Posterior cingulate gyrus (tissue), 11 donors: ENCODE results near the gene MCM9.
"Not testable (repeated sequence)": the region's sequence is repeated elsewhere in the genome, so short reads cannot be mapped to it uniquely, and the experiment has no call there.

Experiments used
- DNase-seq, 10 donors: peaks; one replicate each; pipeline versions ENCODE4 v3.0.0 to v3.0.0-alpha.2; 2020 to 2021; ENCODE audit warnings: mixed read lengths in 3 of 10
- intact Hi-C: fragments of 100-400 bp; cut with DNase I; formaldehyde crosslinking; loops from one replicate; pipeline ENCODE4 v1.15.1; 2023

MCM9 gene

DNA sequence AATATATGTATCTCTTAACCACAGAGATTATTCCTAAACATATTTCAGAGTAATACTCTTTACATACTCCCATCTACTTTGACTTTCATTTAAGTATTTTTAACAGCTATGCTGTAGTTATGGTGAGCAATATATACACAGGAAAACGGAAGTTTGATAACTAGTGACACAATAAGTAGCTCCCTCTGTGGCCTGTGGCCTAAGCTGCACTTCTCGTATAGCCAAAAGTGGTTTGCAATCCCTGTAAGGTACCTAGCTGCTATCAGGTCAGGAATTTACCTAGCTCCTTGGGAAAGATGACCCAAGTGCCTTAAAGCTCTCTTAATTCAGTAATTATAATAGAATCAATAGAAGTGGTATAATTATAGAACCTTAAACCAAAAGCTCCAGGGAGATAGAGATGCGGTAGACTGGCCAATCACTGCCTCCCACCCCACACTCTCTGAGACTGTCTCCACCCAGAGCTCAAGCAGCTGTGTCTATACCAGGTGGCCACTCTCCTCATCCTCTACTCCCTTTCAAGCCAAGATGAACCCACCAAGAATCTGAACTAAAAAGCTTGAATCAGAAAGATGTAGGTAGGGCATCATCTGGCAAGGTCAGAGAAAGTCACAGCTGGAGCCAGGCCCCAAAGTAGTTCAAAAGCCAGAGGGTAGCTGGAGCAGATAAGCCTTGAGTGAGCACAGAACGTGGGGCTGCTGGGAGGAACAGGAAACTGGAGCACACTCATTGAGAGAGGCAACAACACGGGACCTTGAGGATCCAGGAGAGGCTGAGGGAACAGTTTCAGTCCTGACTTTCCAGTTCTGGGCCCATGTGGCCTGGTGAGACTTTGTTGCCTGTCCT lies 125.9 kb downstream of the MCM9 start:
- no peak for DNase-seq
- intact Hi-C loops, result no loop called here

DNA sequence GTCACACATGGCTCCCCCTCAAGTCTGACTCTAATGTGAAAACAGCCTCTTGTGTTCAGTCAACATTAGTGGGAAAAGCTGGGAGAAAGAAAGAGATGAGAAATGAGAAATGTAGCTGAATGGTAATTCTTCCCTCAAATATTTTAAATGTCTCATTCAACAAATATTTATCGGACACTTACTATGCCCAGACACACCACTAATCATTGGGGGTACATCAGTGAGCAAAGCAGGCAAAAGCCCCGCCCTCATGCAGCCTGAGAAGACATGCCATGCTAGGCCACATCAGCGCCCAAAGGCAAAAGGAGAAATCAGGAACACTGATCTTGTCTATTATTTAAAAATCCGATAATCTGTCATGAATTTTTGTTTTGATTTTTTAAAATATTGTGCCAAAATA lies 130.9 kb downstream of the MCM9 start:
- no peak for DNase-seq
- intact Hi-C loops, result no loop called here

DNA sequence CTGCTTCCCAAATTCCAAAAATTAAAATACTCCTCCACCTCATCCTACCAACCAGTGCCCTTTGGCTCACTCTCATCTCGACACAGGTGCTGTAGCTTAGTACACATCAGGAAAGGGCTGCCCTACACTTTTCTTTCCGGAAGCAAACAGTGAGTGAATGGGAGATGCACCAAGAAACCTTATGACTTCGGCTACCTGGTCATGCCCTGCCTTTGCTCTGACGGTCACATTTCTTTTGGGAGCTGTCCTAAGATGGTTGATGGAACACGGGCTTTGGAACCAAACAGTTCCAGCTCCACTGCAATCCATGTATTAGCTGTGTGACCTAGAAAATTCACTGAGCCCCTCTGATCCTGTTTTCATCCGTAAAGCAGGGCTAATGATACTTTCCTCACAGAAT lies 133.7 kb downstream of the MCM9 start:
- DNase-seq, result no peak
- intact Hi-C loops, result no loop called here

DNA sequence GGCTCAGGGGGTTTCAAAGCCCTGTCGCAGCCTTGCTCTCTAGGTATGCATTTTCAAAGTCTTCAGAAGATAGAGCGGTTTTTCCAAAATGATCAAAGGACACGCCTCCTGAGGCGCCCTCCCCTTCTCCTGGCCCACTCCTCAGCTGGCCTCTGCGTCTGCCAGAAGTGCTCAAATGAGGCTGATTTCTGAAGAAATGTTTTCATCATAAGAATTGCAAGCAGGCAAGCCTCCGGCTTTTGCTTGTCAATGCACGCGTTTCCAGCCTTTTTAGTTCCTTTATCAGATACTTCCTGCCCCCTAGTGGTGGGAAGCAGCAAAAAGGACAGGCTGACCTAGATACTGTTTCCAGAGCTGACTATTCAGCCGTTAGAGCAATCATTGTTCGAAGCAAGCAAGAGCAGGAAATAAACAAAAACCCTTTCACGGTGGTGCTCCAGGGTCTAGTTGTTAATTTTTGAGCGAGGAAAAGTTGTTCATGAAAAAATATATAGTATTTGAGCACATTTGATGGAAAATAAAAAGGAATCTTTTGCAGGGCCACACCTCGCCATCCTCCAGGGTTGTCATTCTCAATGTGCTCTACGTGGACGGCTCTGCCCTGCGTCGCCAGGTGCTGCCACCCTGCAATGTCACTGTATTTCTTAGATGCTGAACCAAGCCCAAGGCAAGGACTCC lies 134.4 kb downstream of the MCM9 start:
- DNase-seq, result peak; percentile 41 to 95 (median 83)
- intact Hi-C loops, result no loop called here

DNA sequence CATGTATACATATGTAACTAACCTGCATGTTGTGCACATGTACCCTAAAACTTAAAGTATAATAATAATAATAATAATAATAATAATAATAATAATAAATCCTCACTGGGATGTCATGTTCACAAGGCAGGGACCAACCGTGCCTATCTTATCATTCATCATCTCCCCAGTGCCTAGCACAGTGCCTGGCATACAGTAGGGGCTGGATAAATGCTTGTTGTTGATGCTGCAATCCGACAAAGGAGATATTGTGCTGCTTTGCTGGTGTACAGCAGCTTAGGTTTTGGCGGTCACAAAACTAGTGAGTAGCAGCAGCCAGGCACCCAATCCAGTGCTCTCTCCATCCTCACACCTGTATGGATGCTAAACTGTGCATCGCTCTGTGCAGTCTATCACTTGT lies 135.1 kb downstream of the MCM9 start:
- intact Hi-C loops, result no loop called here
- no peak for DNase-seq

DNA sequence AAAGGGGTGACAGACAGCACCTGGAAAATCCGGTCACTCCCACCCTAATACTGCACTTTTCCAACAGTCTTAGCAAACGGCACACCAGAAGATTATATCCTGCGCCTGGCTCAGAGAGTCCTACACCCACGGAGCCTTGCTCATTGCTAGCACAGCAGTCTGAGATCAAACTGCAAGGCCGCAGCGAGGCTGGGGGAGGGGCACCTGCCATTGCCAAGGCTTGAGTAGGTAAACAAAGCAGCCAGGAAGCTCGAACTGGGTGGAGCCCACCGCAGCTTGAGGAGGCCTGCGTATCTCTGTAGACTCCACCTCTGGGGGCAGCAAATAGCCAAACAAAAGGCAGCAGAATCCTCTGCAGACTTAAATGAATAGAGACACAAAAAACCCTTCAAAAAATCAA lies 138.4 kb downstream of the MCM9 start:
- intact Hi-C loops, DNase-seq: not testable (repeated sequence)

DNA sequence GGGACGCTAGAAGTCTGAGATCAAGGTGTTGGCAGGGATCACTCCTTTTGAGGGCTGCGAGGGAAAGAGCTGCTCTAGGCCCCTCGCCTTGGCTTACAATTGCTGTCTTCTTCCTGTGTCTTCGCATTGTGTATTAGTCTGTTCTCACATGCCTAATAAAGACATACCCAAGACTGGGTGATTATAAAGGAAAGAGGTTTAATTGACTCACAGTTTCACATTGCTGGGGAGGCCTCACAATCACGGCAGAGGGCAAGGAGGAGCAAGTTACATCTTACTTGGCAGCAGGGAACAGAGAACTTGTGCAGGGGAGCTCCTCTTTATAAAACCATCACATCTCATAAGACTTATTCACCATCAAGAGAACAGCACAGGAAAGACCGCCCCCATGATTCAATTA lies 143.5 kb downstream of the MCM9 start:
- no peak for DNase-seq
- intact Hi-C loops, result no loop called here

DNA sequence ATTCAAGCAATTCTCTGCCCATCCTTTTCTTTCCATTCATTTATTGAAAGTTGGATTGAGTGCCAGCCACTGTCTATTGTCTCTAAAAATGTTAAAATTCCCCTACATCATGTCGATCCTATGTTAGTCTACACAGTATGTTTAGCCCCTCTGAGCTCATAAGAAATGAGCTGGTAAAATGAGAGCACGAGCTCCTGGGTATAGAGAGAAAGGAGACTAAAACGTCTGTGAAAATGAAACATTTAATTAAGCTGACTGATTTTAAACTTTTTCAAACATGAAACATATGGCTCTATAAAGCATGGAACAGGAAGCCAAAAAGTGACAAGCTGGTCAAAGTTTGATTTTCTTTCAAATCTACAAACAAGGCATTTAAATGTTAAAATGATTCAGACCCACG lies 145.0 kb downstream of the MCM9 start:
- no peak for DNase-seq
- intact Hi-C loops, result no loop called here

DNA sequence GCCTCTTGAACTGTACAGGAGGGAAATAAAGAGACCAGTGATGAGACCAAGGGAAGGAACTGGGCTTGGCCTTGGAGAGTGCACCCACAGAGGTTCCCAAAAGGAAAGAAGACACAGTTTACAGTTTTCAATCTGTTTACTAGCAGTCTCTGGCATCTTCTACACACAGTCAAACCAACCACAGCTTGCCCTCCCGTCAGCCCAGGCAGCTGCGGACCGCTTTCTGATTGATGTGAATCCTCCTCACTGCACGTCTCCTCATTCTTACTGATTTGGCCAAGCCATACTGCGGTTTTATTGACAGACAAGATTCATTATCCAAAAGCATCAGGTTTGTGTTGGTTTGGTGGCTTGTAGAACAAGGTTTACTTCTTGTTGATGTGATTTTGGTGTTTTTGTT lies 145.5 kb downstream of the MCM9 start:
- intact Hi-C loops, result no loop called here
- DNase-seq, result no peak

DNA sequence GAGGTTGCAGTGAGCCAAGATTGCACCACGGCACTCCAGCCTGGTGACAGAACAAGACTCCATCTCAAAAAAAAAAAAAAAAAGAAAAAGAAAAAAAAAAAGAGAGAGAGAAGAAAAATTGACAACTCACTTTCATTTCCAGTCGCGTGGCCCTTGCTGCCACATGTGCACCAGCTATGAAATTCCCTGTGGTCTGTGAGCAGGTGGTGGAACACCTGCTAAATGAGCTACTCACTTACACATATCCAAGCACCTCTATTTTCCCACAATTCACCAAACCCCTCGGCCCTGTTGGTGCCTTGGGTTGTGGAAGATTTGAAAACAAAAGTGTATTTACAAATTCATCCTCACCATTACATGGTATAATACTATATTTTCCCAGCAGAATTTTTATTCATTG lies 146.3 kb downstream of the MCM9 start:
- intact Hi-C loops, result no loop called here
- no peak for DNase-seq

DNA sequence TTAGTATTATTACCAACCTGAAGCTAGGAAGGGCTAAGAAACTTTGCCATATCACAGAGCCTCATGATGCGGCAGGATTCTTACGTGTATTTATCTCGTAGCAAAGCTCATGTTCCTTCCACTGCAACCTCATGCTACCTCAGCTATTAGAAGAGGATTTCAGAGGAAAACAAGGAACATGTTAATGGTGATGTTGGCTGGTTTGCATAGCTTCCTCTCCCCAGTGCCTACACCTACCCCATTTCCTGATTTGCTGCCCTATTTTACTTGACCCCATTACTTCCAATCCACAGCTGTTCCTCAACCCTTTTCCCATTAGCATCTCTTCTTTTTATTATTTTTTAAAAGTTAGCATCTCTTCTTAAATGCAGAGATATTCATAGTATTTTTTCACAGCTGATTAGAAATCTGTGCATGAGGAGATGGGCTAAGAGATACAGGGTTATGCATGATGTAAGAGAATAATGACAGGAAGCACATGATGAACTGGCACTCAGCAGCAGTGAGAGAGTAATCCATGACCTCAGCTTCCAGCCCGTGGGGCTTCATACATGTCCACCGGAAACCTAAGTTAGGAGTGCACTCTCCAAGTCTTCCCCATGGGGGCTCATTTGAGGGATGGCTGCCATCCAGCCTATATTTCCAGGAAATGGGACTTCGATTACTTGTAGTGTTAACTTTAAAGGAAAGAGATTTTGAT lies 147.1 kb downstream of the MCM9 start:
- intact Hi-C loops, result no loop called here
- DNase-seq, result no peak

DNA sequence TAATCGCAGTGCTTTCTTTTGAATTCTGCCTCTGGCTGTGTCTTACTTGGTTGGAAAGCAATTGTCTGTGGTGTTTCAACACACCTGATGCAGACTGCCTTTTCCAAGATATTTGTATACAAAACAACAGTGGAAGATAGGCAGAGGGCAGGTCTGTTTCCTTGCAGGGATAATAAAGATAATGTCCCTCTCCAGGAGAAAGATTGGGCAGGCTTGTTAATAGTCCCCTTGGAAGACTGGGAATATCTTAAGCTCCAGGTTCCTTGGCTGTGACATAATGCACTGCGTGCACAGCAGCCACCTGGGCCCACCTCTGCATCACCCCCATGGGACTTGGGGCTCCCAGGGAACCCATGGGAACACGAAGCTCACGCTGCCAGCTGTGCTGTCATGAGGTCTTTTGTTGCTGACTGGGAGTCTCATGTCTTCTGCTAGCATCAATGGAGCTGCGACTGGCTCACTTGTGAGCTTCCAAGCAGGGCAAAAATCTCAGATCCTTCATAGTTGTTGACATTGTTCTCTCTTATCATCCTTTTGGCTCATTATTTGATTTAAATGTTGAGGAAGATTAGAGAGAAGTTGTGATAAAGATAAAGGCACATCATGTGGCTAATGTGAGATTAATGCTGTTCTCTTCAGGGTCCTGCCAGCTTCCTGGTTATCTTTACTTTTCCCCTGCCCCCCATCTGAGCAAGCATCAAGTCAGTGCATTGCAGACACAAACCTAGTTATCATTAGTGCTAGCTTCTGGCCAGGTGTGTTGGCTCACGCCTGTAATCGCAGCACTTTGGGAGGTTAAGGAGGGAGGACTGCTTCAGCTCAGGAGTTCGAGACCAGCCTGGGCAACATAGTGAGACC lies 148.1 kb downstream of the MCM9 start:
- no peak for DNase-seq
- intact Hi-C loops, result no loop called here

DNA sequence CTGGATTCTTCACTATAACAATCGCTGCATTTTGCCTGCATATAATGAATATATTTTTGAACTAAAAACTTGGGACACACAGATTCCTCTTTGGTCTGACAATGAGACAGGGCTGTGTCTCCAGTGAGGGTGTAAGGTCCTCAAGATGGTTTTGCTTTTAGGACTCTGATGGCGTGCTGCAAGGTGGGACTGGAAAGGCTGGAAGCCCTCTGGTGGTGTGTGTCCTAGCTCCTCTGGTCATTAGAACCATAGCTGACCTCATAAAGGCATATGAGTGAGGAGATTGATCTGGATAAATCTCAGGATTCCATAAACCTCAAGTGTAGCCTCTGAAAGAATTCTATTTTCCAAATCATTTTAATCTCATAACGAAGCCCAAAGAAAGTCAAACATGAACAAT lies 149.4 kb downstream of the MCM9 start:
- intact Hi-C loops, result no loop called here
- DNase-seq, result no peak

DNA sequence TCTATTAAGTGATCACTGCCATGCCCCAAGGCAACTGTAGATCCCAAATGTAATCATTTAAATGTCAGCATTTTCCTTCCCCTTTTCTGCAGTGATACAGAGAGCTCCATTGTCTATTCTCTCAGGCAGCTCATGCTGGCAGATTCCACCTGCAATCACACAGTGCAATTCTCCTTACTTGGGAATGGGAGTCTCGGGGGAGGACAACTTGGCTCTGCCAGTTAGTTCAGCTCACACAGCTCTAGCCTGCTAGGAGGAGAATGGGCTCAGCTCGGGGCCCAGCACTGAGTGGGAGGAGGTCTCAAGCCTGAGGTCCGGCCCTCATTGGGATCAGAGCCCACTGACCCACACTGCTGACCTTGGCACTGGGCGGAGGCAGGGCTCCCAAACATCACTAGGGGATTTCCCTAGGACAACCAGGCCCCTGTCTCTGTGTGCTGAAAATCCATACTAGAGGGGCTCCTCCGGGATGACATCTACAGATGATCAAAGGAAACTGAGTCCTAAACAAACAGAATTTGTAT lies 150.3 kb downstream of the MCM9 start:
- intact Hi-C loops, result no loop called here

DNA sequence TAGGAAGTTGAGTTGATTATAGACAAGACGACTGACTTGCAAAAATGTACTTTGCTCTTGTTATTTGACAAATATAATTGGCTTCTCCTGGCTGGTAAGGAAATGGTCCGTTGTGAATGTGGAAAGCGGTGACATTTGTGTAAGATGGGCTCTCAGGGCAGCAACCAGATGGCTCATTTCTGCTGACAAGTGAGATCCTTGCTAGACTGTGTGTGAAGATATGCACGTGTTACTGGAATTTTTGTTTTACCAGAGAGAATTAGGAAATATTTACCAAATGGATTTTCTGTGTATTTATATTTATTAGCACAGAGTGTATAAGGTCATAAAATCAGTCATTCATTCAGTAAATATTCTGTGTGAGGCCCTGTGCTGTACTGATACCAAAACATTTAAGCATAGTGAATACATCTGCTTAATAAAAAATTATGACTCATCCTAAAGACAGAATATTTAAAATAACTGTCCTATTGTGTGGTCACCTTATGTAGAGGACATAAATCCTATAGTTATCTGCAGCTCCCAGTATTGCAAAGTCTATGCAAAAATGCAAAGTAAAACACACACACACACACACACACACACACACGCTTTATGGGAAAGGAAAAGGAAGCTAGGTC lies 150.9 kb downstream of the MCM9 start:
- intact Hi-C loops, result no loop called here
- DNase-seq, result no peak

More for the DNA sequence above, 150.3 kb downstream of the MCM9 start:
- peak in 6 of 10 donors; percentile 8 to 84 (median 24) for DNase-seq

DNA sequence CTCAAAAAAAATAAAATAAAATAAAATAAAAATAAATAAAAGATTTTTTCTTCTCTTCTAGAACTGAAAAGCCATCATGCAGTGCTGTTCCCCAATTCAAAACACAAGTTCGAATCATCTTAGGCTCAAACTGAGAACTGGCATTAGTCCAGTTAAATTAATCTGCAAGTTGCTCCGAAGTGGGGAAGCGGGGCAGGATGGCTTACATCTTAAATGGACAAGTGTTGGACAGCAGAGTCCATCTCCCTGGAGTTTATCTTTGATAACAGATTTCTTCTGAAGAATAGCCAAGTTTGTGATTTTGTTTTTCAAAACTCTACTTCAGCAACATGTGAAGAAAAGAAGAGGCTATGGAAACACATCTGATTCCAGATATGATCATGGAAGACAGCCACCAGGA lies 152.3 kb downstream of the MCM9 start:
- no peak for DNase-seq
- intact Hi-C loops, result no loop called here

DNA sequence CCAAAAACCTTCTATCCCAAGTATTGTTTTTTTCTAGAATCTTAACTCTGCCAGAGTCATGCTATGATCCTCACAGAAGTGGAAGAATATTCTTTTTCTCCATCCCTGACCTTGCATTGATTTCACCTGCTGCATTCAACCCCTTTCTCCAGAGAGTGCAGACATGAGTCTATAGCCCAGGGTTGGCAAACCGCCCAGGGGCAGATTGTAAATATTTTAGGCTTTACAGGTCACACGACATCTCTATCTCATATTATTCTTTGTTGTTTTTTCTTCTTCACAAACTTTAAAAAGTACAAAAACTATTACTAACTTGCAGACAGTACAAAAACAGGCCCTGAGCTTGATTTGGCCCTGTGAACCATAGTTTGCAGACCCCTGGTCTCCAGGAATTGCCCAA lies 153.1 kb downstream of the MCM9 start:
- intact Hi-C loops, result no loop called here
- no peak for DNase-seq

DNA sequence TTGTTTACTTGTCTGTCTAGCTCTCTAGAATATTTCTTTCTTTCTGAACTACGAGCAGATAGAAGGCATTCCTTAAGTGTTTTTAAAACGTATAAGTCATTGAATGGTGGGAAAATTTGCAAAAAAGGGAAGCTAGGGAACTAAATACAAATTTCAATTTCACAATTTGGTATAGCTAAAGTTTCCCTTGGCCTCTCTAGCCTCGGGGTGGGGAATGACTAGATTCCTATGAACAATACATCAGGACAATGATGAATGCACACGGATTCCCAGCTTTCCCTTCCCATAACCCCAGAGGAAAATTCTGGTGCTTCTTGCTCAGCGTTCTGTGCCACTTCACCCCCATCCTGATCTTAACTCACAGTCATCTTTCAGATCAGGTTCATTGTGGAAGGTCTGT lies 154.3 kb downstream of the MCM9 start:
- intact Hi-C loops, result no loop called here
- no peak for DNase-seq

DNA sequence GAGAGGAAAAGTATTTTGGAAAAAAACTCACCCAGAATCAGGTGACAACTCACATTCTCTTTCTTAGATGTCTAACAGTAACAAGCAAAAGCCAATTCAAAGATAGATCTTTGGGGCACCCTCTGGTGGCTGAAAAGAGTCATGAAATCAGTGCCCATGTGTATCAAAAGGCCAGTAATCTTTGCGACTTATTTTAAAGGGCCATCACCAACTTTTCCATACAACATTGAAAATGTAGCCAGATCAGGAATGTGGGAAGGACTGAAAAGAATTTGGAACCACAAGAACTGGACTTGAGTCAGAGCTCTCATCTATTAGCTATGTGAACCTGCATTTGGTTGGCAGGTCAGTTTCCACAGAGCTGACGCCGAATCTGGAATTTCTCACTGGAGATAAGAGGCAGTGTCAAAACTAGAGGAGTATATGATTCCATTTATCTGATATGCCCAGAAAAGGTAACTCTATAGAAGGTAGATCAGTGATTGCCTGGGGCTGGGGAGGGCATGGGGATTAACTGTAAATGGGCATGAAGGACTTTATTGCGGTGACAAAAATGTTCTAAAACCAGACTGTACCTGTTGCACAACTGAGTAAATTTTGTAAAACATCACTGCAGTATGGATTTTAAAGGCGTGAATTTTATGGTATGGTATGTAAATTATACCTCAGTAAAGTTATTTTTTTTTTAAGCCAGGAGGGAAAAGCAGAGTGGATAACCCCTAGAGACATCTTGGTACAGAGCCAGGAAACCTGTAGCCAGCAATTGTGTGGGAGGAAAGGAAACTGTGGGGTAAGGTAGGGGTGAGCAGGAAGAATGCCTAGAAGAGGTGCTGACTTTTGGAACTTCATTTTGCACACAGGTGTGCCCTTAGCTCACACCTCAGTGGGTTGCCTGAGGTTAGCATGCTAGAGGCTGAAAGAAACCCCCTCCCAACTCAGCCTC lies 158.1 kb downstream of the MCM9 start:
- intact Hi-C loops, result loop anchor here (5.0 to 10.0 kb wide), 2 partner anchors 122 to 495 kb away; partner anchors contain the start of gene CEP85L
- peak in 5 of 10 donors; percentile 22 to 62 (median 54) for DNase-seq
